H9 (cell line): ENCODE measurements around the gene ADGRB3. TPM values are rescaled to one million over a fixed set of nuclear protein-coding genes. Genes with fewer than 3 reads are reported as not detected.

Source experiments
- DNase-seq: peaks from one replicate; pipeline ENCODE4 v3.0.0-alpha.2; 2017
- H2AFZ ChIP-seq: one replicate; pipeline ENCODE4 v1.6.1; 2013; ENCODE audit warnings: mild to moderate bottlenecking, low read length, control low read depth, moderate library complexity
- H2AK5ac ChIP-seq: 2 replicates; pipeline ENCODE4 v1.6.1; 2013; ENCODE audit warnings: low read length, control low read depth, mixed read lengths; ENCODE audit not compliant: insufficient read length
- H2BK120ac ChIP-seq: one replicate; pipeline ENCODE4 v1.6.1; 2013; ENCODE audit warnings: low read depth, mild to moderate bottlenecking, low read length, control low read depth, inconsistent platforms; ENCODE audit not compliant: poor library complexity, severe bottlenecking
- H2BK12ac ChIP-seq: 2 replicates; pipeline ENCODE4 v1.6.1; 2013; ENCODE audit warnings: low read length, control low read depth, mixed read lengths, low read depth; ENCODE audit not compliant: insufficient read length
- H2BK15ac ChIP-seq: 2 replicates; pipeline ENCODE4 v1.6.1; 2013; ENCODE audit warnings: low read depth, low read length, control low read depth
- H2BK20ac ChIP-seq: one replicate; pipeline ENCODE4 v1.6.1; 2013; ENCODE audit warnings: low read depth, mild to moderate bottlenecking, low read length, control low read depth, inconsistent platforms; ENCODE audit not compliant: poor library complexity, severe bottlenecking
- H2BK5ac ChIP-seq: 2 replicates; pipeline ENCODE4 v1.6.1; 2013; ENCODE audit warnings: low read length, control low read depth, mixed read lengths; ENCODE audit not compliant: insufficient read length
- H3K14ac ChIP-seq: 2 replicates; pipeline ENCODE4 v1.6.1; 2013; ENCODE audit warnings: low read length, control low read depth; ENCODE audit not compliant: insufficient read depth
- H3K18ac ChIP-seq: 2 replicates; pipeline ENCODE4 v1.6.1; 2013; ENCODE audit warnings: low read depth, mild to moderate bottlenecking, mixed read lengths, low read length, control low read depth; ENCODE audit not compliant: insufficient read length
- H3K23ac ChIP-seq: 2 replicates; pipeline ENCODE4 v1.6.1; 2013; ENCODE audit warnings: low read length, control low read depth, mixed read lengths, low read depth; ENCODE audit not compliant: insufficient read length
- H3K23me2 ChIP-seq: 2 replicates; pipeline ENCODE4 v1.6.1; 2013; ENCODE audit warnings: low read depth, mild to moderate bottlenecking, mixed read lengths, low read length, control low read depth; ENCODE audit not compliant: insufficient read length, poor library complexity, severe bottlenecking
- H3K27ac ChIP-seq: 2 replicates; pipeline ENCODE4 v1.5.1; 2013; ENCODE audit warnings: low read length, control low read depth, mixed read lengths, low read depth; ENCODE audit not compliant: insufficient read length
- H3K27me3 ChIP-seq: 2 replicates; pipeline ENCODE4 v1.6.1; 2013; ENCODE audit warnings: low read length, control low read depth, inconsistent platforms; ENCODE audit not compliant: insufficient read depth
- H3K4ac ChIP-seq: 2 replicates; pipeline ENCODE4 v1.6.1; 2013; ENCODE audit warnings: low read depth, mild to moderate bottlenecking, control low read depth, inconsistent platforms, low read length, moderate library complexity
- H3K4me1 ChIP-seq: 2 replicates; pipeline ENCODE4 v1.6.1; 2013; ENCODE audit warnings: low read length, control low read depth, inconsistent platforms; ENCODE audit not compliant: insufficient read depth
- H3K4me2 ChIP-seq: 2 replicates; pipeline ENCODE4 v1.6.1; 2013; ENCODE audit warnings: low read length, control low read depth, mixed read lengths; ENCODE audit not compliant: insufficient read length, insufficient read depth
- H3K56ac ChIP-seq: 2 replicates; pipeline ENCODE4 v1.6.1; 2013; ENCODE audit warnings: low read depth, mild to moderate bottlenecking, mixed read lengths, low read length, control low read depth; ENCODE audit not compliant: insufficient read length
- H3K79me1 ChIP-seq: 2 replicates; pipeline ENCODE4 v1.6.1; 2013; ENCODE audit warnings: low read depth, mild to moderate bottlenecking, moderate library complexity, low read length, control low read depth, inconsistent platforms; ENCODE audit not compliant: insufficient read depth, poor library complexity, severe bottlenecking
- H3K79me2 ChIP-seq: 2 replicates; pipeline ENCODE4 v1.6.1; 2013; ENCODE audit warnings: low read length, control low read depth, inconsistent platforms; ENCODE audit not compliant: insufficient read depth
- H3K9ac ChIP-seq: 2 replicates; pipeline ENCODE4 v1.6.1; 2013; ENCODE audit warnings: low read length, control low read depth, mixed read lengths; ENCODE audit not compliant: insufficient read length; ENCODE audit errors: extremely low read depth
- H3K9me3 ChIP-seq: one replicate; pipeline ENCODE4 v1.6.1; 2013; ENCODE audit warnings: low read depth, low read length, inconsistent platforms; ENCODE audit not compliant: control insufficient read depth
- H3T11ph ChIP-seq: one replicate; pipeline ENCODE4 v1.6.1; 2013; ENCODE audit warnings: mild to moderate bottlenecking, low read length, control low read depth, inconsistent platforms
- H4K20me1 ChIP-seq: one replicate; pipeline ENCODE4 v1.6.1; 2013; ENCODE audit not compliant: control insufficient read depth, insufficient read length, insufficient read depth
- H4K5ac ChIP-seq: 2 replicates; pipeline ENCODE4 v1.6.1; 2013; ENCODE audit warnings: low read depth, mild to moderate bottlenecking, mixed read lengths, low read length, control low read depth; ENCODE audit not compliant: insufficient read length
- H4K8ac ChIP-seq: replicated peaks from 2 replicates; pipeline ENCODE4 v1.6.1; 2013; ENCODE audit warnings: low read length, control low read depth, mixed read lengths, low read depth; ENCODE audit not compliant: insufficient read length
- H4K91ac ChIP-seq: 2 replicates; pipeline ENCODE4 v1.6.1; 2013; ENCODE audit warnings: low read depth, mild to moderate bottlenecking, moderate library complexity, mixed read lengths, low read length, control low read depth; ENCODE audit not compliant: insufficient read length
- H3K27ac Mint-ChIP-seq, 3 experiments: 2 replicates in 2 of 3; 3 replicates in 1 of 3; pipeline ENCODE4 v1.8.0; 2020 to 2021; ENCODE audit warnings: mixed read lengths in 3 of 3, mild to moderate bottlenecking in 1 of 3, moderate library complexity in 1 of 3
- H3K27me3 Mint-ChIP-seq: 2 replicates; pipeline ENCODE4 v1.8.0; 2021; ENCODE audit warnings: low read depth, mild to moderate bottlenecking, moderate library complexity, mixed read lengths
- H3K36me3 Mint-ChIP-seq, 3 experiments: 2 replicates in 2 of 3; 3 replicates in 1 of 3; pipeline ENCODE4 v1.8.0; 2020 to 2021; ENCODE audit warnings: low read depth in 3 of 3, mixed read lengths in 3 of 3; ENCODE audit not compliant: insufficient read depth in 1 of 3
- H3K4me1 Mint-ChIP-seq, 2 experiments: 2 replicates each; pipeline ENCODE4 v1.8.0; 2020; ENCODE audit warnings: mixed read lengths in 2 of 2
- H3K4me3 Mint-ChIP-seq, 2 experiments: 2 replicates in 1 of 2; 3 replicates in 1 of 2; pipeline ENCODE4 v1.8.0; 2020 to 2021; ENCODE audit warnings: mild to moderate bottlenecking in 2 of 2, mixed read lengths in 2 of 2, moderate library complexity in 1 of 2
- H3K9me3 Mint-ChIP-seq, 2 experiments: 2 replicates in 1 of 2; 3 replicates in 1 of 2; pipeline ENCODE4 v1.8.0; 2020; ENCODE audit warnings: mild to moderate bottlenecking in 2 of 2, mixed read lengths in 2 of 2, moderate library complexity in 1 of 2
- CTCF ChIP-seq: fragments of 200-600 bp; sonication (generic); conservative IDR thresholded peaks from 3 replicates; pipeline ENCODE4 v1.8.0; 2021; ENCODE audit warnings: antibody characterized with exemption, mild to moderate bottlenecking
- total RNA-seq: library from RNA; stranded (reverse); gene quantifications from 2 replicates; pipeline ENCODE4 v1.2.1, GENCODE V29; 2021

Gene ADGRB3
- total RNA-seq, 1 experiment from 2014 or later: 0.37 TPM

GRCh38 chr6:68758559-68758958, 123.5 kb downstream of the ADGRB3 start:
- Histone ChIP-seq H2BK15ac (no peak overlapping the region), H3K9ac (no peak overlapping the region)
- no peaks in the 10 kb centered on the region for H3K36me3 Mint-ChIP-seq

More at GRCh38 chr6:68758559-68758958, 123.5 kb downstream of the ADGRB3 start:
- no peaks in the 10 kb centered on the region for H3K23me2 ChIP-seq
- no peaks in the 10 kb centered on the region for H3K27me3 Mint-ChIP-seq
- no peaks in the 10 kb centered on the region for H3K79me2 ChIP-seq
- H3K4me1 Mint-ChIP-seq: no peaks in the 10 kb centered on the region
- no peak for TF ChIP-seq CTCF
- no peak overlapping the region for H4K5ac ChIP-seq
- H2BK5ac ChIP-seq: no peak overlapping the region
- no peaks in the 10 kb centered on the region for H4K20me1 ChIP-seq
- no peak overlapping the region for H2BK20ac ChIP-seq
- no peak overlapping the region for H2BK120ac ChIP-seq
- no peaks in the 10 kb centered on the region for H3K9me3 ChIP-seq
- no peak overlapping the region for H2BK12ac ChIP-seq
- H3K27me3 ChIP-seq: no peaks in the 10 kb centered on the region
- H3K56ac ChIP-seq: no peak overlapping the region
- H3K27ac ChIP-seq: no peak overlapping the region
- no peak overlapping the region for H3K18ac ChIP-seq
- no peak overlapping the region for H3K14ac ChIP-seq
- no peaks in the 10 kb centered on the region for H3K9me3 Mint-ChIP-seq
- H3K27ac Mint-ChIP-seq: no peak overlapping the region
- no peak overlapping the region for H4K8ac ChIP-seq
- no peaks in the 10 kb centered on the region for H3K4me1 ChIP-seq
- no peak overlapping the region for H3K4me2 ChIP-seq
- H3K4ac ChIP-seq: no peak overlapping the region
- H2AFZ ChIP-seq: no peak overlapping the region
- H3K23ac ChIP-seq: no peak overlapping the region
- no peak overlapping the region for H3T11ph ChIP-seq
- no peaks in the 10 kb centered on the region for H3K79me1 ChIP-seq
- DNase-seq: no peak
- no peak overlapping the region for H2AK5ac ChIP-seq
- no peak overlapping the region for H3K4me3 Mint-ChIP-seq
- H4K91ac ChIP-seq: no peak overlapping the region
